Stimulated activated CD4-positive, alpha-beta T cell treated with anti-CD3 and anti-CD28 coated beads, Interleukin-15, amount 100 ng/mL, for 48 hours (primary cell): Measurements from ENCODE around the gene TGM6.
A peak's percentile ranks its signal among the peaks of the same experiment; 100 is the strongest.

Experiments used
- DNase-seq, 2 donors: peaks; one replicate each; pipeline ENCODE4 v3.0.0-alpha.2; 2020; ENCODE audit warnings: low read depth in 2 of 2

TGM6 gene

GRCh38 chr20:2364044-2364443 is 16.7 kb upstream of the TGM6 start:
- DNase-seq: no peak

GRCh38 chr20:2365091-2365490 is 15.6 kb upstream of the TGM6 start:
- DNase-seq: no peak

GRCh38 chr20:2365666-2366065 is 15.0 kb upstream of the TGM6 start:
- no peak for DNase-seq

- DNase-seq: no peak
Observed at GRCh38 chr20:2368621-2369020, 12.1 kb upstream of the TGM6 start.

- no peak for DNase-seq
Observed at GRCh38 chr20:2373098-2373497, 7.6 kb upstream of the TGM6 start.

- DNase-seq: no peak
Observed at GRCh38 chr20:2374346-2375125, 6.2 kb upstream of the TGM6 start.

- no peak for DNase-seq
Observed at GRCh38 chr20:2378893-2379292, 1.8 kb upstream of the TGM6 start.

- DNase-seq: no peak
Observed at GRCh38 chr20:2379511-2380229, 1.0 kb upstream of the TGM6 start.

GRCh38 chr20:2381303-2381702 is 602 bp downstream of the TGM6 start:
- no peak for DNase-seq

GRCh38 chr20:2382833-2383232 is 2.1 kb downstream of the TGM6 start:
- DNase-seq: no peak

GRCh38 chr20:2385026-2385425 is 4.3 kb downstream of the TGM6 start:
- no peak for DNase-seq

- no peak for DNase-seq
Observed at GRCh38 chr20:2385496-2385895, 4.8 kb downstream of the TGM6 start.

GRCh38 chr20:2386516-2387179 is 5.9 kb downstream of the TGM6 start:
- DNase-seq: no peak

- DNase-seq: peak; percentile 47 to 51
Observed at GRCh38 chr20:2387180-2387577, 6.5 kb downstream of the TGM6 start.

- DNase-seq: no peak
Observed at GRCh38 chr20:2387580-2387979, 6.9 kb downstream of the TGM6 start.

GRCh38 chr20:2390951-2391675 is 10.4 kb downstream of the TGM6 start:
- no peak for DNase-seq

- no peak for DNase-seq
Observed at GRCh38 chr20:2394411-2395055, 13.8 kb downstream of the TGM6 start.

GRCh38 chr20:2395136-2395535 is 14.4 kb downstream of the TGM6 start:
- no peak for DNase-seq

- no peak for DNase-seq
Observed at GRCh38 chr20:2396241-2396814, 15.6 kb downstream of the TGM6 start.

GRCh38 chr20:2397091-2397490 is 16.4 kb downstream of the TGM6 start:
- no peak for DNase-seq

GRCh38 chr20:2397595-2398145 is 17.0 kb downstream of the TGM6 start:
- no peak for DNase-seq
